GM12891 (cell line): Measurements from ENCODE around the gene NFKBIB.

ENCODE experiments used
- DNase-seq: peaks from one replicate; pipeline ENCODE4 v3.0.0; 2011; ENCODE audit warnings: low spot score; ENCODE audit not compliant: insufficient read length
- FAIRE-seq: peaks from 2 replicates; lab custom pipeline; 2011; peaks lifted over from hg19 to GRCh38; lab: Jason Lieb, UNC
- PAX5 ChIP-seq: IDR thresholded peaks from 2 replicates; pipeline ENCODE4 v1.6.1; 2011; ENCODE audit warnings: low read length, moderate library complexity, mild to moderate bottlenecking; ENCODE audit not compliant: insufficient read depth, severe bottlenecking
- POLR2A ChIP-seq: IDR thresholded peaks from 2 replicates; pipeline ENCODE4 v1.6.1; 2011; ENCODE audit warnings: low read depth, low read length, control low read depth
- POLR2AphosphoS5 ChIP-seq: IDR thresholded peaks from 2 replicates; pipeline ENCODE4 v1.6.1; 2011; ENCODE audit warnings: low read depth, low read length, control low read depth
- POU2F2 ChIP-seq: IDR thresholded peaks from 2 replicates; pipeline ENCODE4 v1.6.1; 2011; ENCODE audit warnings: low read depth, mild to moderate bottlenecking, control low read depth, low read length, moderate library complexity
- SPI1 ChIP-seq: IDR thresholded peaks from 2 replicates; pipeline ENCODE4 v1.6.1; 2011; ENCODE audit warnings: low read depth, low read length, control low read depth
- TAF1 ChIP-seq: IDR thresholded peaks from 2 replicates; pipeline ENCODE4 v1.6.1; 2011; ENCODE audit warnings: low read depth, low read length, control low read depth

The NFKBIB gene

GRCh38 chr19:38953677-38954076 is 53.9 kb downstream of the NFKBIB start:
- TF ChIP-seq POLR2AphosphoS5 = no peak
- no peak for TF ChIP-seq PAX5
- no peak for TF ChIP-seq SPI1
- no peak for TF ChIP-seq POLR2A
- TF ChIP-seq POU2F2 = no peak
- TF ChIP-seq TAF1 = no peak
- DNase-seq = no peak
- FAIRE-seq = no peak

- DNase-seq (no peak), FAIRE-seq (no peak)
- TF ChIP-seq POLR2A (no peak), POU2F2 (no peak), SPI1 (no peak), PAX5 (no peak), TAF1 (no peak), POLR2AphosphoS5 (no peak)
Measured at GRCh38 chr19:38956264-38956663, 56.5 kb downstream of the NFKBIB start.

GRCh38 chr19:38958301-38958700 is 58.5 kb downstream of the NFKBIB start:
- TF ChIP-seq POLR2AphosphoS5 (no peak), POLR2A (no peak), POU2F2 (no peak), PAX5 (no peak), TAF1 (no peak), SPI1 (no peak)
- DNase-seq (no peak), FAIRE-seq (no peak)
